Stimulated activated CD4-positive, alpha-beta T cell treated with anti-CD3 and anti-CD28 coated beads, TNF-alpha, amount 100 ng/mL, for 1 hour (primary cell): Measurements from ENCODE around the gene DKKL1.
"Not testable (repeated sequence)": the region's sequence is repeated elsewhere in the genome, so short reads cannot be mapped to it uniquely, and the experiment has no call there.

Experiments
- DNase-seq, 3 donors: peaks; one replicate each; pipeline ENCODE4 v3.0.0-alpha.2; 2020; ENCODE audit warnings: low read depth in 3 of 3, low spot score in 1 of 3

Gene DKKL1

DNA sequence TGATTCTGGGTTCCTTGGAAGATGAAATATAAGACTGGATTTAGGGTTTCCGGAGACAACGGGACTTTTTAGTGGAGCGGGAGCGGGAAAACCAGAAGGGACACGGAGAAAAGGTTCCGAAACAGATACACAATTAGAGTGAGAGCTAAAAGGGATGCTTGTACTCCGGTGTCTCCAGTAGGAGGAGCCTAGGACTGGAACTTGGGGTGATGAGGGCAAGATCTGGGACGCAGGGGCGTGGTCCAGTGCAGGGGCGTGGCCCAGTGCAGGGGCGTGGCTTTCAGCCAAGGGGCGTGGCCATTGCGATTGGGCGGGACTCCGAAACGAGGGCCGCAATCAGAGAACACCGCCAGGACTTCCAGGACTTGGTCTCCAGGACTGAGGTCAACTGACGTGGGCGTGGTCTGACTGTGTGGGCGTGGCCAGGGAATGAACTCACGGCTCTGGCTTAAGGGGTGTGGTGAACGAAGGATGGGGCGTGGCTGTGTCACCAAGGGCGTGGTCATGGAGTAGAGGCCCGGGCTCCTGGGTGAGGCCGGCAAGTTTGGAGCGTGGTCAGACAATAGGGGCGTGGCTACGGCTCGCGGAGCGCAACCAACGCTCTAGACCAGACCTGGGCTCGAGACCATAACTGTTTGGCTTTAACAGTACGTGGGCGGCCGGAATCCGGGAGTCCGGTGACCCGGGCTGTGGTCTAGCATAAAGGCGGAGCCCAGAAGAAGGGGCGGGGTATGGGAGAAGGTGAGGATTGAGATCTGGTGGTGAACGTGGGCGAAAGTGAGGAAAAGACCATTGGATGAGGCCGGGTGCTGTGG is at the start of gene DKKL1:
Gene DKKL1 (plus strand): TSS at position 610 of the 815 bp plus-strand sequence. CDS start 122 bp downstream, at position 732.
- DNase-seq = peak in 2 of 3 donors; percentile 35 to 44

DNA sequence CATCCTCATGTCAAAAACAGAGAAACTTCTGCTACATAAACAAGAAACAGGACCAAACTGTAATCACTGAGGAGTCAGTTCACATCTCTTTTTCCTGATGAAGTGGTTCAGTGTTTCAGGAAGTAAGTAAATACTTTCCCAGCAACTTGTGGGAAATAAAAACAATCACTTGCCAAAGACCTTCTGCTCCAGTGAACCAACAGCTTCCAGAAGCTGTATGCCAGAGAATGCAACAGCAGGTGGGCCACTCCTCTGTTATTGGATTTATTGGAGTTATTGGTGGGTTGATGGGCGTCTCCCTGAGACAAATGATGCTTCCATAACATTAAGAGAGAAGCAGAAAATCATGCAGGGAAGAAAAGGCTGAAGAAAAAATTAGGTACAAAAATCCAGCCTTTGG is 48.6 kb upstream of the DKKL1 start:
- no peak for DNase-seq

DNA sequence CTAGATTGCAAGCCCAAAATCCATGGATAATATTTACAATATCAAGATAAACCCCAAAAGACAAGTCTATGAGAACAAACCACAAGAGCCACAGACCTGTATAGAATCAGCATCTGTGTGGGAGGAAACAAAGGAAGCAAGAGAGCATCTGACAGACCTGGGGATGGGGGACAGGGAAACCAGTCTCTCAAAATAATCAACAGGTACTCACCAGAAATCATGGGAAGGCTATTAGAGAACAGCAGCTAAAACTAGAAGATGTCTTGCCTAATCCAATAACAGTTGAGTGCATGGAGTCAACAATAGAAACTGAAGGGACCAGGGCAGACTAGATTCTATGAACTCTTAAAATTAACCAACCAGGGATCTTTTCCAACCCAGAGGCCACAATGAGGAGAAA is 47.4 kb upstream of the DKKL1 start:
- DNase-seq = no peak

DNA sequence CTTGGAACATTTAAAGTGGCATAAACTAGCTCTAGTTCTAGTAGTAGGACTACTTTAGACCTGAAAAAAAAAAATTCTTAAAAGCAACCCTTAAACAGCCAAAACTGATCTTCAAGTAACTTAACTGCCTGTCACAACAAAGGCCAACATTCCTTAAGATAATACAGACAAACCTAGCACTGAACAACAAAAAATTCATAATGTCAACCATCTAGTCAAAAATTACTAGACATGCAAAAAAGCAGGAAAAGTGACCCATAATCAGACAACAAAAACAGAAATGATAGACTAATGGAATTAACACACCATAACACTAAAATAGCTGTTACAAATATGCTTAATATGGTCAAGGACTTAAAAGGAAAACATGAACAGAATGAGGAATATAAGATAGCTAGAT is 45.4 kb upstream of the DKKL1 start:
- no peak for DNase-seq

DNA sequence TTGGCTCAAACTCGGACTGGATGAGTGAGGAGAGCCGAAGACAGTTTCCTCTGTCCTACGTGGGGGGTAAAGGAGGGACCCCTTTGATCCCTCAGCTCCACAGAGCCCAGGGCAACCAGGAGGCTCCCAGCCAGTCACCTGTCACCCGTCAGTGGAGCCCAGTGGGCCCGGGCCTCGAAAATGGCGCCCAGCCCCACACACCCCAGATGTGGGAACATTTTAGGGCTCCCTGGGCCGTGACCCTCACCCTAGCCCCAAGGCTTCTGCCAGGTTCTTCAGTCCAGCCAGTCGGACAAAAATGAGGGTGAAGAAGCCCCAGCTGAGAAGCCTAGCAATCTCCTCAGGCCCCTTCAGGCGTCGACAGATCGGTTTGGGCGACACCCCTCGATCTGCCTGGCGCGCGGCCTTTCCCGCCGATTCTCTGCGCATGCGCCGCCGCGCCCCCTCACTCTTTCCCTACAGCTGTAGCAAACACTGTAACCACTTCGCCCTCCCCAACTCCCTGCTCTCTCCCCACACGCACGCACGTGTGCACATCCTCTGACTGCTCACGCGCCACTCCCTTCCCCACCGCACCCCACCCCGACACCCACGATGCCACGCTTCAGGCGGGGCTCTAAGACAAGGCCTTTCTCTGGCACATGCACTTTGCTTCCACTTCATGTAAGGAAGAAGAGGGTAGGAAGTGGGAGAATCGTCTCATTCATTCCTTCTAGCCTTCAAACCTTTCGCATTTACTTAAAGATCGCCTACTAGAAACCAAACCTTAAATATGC is 38.7 kb upstream of the DKKL1 start, which contains the start of gene SLC6A16:
Gene SLC6A16 (minus strand): TSS at position 391 of the 776 bp plus-strand sequence. CDS start 13,844 bp downstream, outside the sequence.
- no peak for DNase-seq

DNA sequence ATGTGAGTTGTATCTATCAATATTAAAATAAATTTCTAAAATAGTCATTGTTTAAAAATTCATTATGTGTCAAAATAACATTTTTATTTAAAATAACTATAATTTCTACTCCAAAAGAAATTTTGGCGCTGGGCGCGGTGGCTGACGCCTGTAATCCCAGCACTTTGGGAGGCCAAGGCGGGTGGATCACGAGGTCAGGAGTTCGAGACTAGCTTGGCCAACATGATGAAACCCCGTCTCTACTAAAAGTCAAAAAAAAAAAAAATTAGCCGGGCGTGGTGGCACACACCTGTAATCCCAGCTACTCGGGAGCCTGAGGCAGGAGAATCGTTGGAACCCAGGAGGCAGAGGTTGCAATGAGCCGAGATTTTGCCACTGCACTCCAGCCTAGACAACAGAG is 37.9 kb upstream of the DKKL1 start:
- not testable (repeated sequence) for DNase-seq

DNA sequence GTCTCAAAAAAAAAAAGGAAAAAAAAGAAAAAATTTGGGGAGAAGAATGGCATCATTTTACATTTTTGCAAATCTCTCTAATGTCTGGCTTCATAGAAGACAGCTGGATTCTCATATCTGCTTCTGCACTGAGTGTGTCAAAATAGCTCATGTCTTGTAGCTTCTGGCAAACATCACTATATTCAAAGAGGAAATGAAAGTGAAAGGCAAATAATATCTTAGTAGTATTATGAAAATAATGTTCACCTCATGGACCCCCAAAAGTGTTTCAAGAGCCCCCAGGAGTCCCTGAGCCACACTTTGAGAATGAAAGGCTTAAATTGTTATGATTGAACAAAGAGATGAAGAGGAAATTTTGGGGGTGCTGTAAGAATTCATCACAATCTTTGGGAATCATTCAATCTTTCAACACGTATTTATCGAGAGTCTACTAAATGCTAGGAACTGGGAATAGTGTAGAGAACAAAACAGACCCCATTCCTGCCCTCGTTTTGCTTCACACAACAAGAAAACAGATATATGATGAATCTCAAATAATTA is 37.4 kb upstream of the DKKL1 start:
- DNase-seq = no peak

DNA sequence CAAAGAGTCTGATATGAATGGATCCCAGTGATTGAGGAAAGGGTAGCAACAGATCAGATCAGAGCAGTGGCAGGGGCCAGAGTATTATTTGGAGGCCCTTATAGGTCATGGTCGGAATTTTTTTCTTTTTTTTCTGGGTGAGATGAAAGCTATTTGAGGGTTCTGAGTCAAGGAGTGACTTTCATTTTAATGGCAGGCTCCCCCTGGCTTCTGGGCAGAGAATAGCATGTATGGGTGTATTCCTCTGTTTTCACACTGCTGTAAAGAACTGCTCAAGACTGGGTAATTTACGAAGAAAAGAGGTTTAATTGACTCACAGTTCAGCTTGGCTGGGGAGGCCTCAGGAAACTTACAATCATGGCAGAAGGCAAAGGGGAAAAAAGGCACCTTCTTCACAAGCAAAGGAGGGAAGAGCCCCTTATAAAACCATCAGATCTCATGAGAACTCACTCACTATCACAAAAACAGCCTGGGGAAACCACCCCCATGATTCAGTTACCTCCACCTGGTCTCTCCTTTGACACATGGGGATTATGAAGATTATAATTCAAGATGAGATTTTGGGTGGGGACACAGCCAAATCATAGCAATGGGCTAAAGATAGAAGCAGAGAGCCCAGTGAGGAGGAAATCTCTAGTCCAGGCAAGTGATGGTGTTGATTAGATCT is 35.7 kb upstream of the DKKL1 start:
- peak in 1 of 3 donors; percentile 23 for DNase-seq

DNA sequence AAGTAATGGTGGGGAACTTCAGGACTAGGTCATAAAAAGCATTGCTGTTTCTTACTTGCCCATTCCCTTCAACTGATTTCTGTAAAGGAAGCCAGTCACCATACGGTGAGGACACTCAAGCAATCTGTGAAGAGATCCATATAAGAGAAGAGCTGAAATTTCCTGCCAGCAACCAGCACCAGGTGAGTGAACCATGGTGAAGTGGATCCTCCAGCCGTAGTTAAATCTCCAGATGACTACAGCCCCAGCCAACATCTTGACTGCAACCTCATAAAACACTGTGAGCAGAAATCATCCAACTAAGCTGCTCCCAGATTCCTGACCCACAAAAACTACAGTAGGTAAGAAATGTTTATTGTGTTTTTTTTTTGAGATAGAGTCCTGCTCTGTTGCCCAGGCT is 34.9 kb upstream of the DKKL1 start:
- no peak for DNase-seq

DNA sequence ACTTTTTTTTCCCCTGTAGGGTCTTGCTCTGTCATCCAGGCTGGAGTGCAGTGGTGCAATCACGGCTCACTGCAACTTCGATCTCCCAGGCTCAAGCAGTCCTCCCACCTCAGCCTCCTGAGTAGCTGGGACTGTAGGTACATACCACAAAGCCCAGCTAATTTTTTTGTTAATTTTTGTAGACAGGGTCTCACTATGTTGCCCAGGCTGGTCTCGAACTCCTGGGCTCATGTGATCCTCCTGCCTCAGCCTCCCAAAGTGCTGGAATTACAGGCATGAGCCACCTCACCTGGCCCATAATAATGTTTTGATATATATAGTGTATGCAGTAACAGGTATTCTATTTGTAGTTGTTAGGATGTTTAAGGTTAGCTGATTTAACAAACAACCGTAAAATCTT is 32.5 kb upstream of the DKKL1 start:
- not testable (repeated sequence) for DNase-seq

DNA sequence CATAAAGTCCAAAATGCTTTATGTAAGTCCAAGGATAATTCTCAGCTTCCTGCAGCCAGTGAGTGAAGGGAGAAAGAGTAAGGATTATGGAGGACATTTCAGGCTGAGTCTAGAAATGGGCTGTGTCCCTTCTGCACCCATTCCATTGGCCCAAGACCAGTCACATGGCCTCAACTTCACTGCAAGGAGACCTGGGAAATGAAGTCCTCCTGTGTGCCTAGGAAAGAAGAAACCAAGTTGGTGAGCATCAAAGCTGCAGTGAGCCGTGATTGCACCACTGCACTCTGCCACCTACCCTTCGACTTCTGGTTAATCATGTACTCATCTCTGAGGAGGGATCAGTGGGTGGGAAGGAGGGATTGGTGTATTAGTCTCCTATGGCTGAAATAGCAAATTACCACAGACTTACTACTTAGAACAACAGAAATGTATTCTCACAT is 32.0 kb upstream of the DKKL1 start:
- peak in 2 of 3 donors; percentile 16 to 27 for DNase-seq

DNA sequence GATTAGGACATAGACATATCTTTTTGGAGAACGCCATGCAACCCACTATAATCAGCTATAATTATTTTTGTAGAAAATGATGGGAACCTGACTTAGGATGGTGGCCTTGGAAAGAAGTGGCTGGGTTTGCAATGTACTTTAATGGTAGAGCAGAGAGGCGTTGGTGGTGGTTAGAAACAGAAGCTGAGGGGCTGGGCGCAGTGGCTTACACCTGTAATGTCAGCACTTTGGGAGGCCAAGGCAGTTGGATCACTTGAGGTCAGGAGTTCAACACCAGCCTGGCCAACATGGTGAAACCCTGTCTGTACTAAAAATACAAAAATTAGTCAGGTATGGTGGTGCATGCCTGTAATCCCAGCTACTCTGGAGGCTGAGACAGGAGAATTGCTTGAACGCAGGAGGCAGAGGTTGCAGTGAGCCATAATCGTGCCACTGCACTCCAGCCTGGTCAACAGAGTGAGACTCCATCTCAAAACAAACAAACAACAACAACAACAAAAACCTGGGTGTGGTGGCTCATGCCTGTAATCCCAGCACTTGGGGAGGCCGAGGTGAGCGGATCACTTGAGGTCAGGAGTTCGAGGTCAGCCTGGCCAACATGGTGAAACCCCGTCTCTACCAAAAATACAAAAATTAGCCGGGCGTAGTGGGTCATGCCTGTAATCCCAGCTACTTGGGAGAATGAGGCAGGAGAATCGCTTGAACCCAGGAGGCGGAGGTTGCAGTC is 30.8 kb upstream of the DKKL1 start:
- not testable (repeated sequence) for DNase-seq

DNA sequence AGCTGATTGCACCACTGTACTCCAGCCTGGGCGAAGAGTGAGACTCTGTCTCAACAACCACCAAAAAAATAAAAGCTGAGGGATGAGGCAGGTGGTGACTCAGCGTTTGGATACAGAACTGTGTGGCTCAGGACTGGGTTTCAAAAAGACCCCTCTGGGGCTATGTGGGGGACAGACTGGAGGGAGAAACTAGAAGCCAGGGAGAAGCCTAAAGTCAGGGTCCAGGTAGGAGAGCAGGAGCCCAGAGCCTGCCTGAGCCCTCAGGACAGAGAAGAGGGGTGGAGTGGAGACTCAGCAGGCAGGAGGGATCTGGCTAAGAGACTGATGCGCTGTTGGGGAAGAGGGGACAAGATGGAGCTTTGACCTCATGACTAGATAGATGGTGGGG is 30.3 kb upstream of the DKKL1 start:
- DNase-seq = no peak

DNA sequence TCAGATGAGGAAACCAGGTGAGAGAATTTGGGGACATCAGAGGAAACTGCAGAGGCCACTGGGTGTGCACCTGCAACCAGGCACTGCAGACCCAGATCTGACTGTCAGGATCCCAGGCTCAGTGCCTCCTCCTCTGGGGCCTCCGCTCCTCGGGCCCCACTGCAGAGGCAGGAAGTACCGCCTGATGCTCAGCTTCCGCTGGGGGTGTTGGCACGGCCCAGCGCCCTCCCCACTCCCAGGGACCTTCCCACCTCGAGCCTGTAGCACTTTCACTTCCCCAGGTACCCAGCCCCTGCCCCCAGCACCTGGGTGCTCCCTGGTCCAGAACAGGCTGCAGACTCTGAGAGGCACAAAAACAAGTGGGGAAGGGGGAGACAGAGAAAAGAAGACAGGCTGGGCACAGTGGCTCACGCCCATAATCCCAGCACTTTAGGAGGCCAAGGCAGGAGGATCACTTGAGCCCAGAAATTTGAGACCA is 29.8 kb upstream of the DKKL1 start:
- DNase-seq = peak; percentile 45 to 50 (median 47)

DNA sequence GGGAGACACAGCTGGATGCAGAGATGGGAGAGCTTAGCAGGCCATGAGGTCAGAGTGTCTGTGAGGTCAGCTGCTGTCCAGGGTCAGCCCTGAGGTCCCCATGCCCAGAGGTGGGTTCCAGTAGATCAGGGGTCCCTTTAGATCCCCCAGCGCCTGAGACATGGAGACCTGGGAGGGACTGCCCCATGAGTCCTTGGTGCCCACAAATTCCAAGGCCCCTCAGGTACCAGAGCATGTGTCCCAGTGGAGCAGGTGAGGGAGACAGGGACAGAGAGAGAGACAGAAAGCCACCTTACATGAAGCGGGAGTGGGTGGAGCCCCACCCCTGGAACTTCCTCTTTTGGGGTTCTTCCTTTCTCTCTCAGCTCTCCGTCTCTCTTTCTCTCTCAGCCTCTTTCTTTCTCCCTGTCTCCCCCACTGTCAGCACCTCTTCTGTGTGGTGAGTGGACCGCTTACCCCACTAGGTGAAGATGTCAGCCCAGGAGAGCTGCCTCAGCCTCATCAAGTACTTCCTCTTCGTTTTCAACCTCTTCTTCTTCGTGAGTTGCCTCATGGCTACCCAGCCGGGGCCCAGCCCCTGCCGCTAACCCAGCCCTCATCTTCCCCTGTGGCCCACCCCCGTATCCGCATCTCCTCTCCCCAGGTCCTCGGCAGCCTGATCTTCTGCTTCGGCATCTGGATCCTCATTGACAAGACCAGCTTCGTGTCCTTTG is 28.4 kb upstream of the DKKL1 start, which contains the start of gene CD37:
Gene CD37 (plus strand): TSS at position 336 of the 713 bp plus-strand sequence. CDS start 135 bp downstream, at position 471.
- peak in 1 of 3 donors; percentile 39 for DNase-seq

DNA sequence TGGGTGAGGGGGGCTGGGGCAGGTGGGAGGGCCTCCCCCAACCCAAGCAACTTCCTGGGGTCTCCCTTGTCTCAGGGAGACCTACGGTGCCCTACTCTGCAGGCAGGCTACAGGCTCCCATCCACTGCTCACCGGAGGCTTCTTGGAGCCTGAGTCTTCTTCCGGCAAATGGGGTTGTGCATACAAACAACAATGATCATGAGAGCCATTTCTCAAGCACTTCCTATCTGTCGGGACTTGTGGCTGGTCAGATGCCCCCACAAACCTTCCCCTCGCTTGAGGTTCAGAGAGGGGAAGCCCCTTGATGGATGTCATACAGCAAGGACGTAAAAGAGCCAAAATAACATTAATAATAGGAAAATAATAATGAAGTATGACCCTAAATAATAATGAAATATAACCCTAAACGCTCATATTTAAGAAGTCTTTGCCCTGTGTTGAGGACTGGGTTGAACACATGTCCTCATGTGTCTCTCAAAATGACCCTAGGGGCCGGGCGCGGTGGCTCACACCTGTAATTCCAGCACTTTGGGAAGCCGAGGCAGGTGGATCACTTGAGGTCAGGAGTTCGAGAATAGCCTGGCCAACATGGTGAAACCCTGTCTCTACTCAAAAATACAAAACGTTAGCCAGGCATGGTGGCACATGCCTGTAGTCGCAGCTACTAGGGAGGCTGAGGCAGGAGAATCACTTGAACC is 27.7 kb upstream of the DKKL1 start:
- no peak for DNase-seq

DNA sequence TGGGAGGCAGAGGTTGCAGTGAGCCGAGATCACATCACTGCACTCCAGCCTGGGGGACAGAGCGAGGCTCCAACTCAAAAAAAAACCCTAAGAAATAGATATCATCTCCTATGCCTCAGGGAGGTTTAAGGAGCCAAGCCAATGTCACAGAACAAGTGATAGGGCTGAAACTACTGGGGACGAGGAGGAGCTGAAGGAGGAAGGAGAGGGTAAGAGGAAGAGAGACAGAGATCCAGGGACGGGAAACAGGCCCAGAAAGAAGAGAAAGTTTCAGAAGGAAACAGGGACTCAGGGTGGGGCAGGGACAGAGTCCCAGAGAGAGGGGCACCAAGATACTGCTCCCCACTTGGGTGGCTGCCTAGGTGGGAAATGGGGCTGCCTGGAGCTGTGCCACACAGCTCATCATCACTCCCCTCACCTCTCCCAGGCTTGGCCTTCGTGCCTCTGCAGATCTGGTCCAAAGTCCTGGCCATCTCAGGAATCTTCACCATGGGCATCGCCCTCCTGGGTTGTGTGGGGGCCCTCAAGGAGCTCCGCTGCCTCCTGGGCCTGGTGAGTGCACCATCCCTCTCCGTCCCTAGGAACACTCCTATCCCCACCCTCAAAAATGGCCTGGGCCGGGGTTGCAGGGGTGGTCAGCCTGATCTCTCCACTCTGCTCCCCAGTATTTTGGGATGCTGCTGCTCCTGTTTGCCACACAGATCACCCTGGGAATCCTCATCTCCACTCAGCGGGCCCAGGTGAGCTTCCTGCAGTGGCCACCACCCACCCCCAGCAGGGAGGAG is 27.0 kb upstream of the DKKL1 start:
- DNase-seq = no peak
